ENCODE measurements around the gene CACNB3. TPM values are rescaled to one million over a fixed set of nuclear protein-coding genes. Genes with fewer than 3 reads are reported as not detected.
A peak's percentile ranks its signal among the peaks of the same experiment; 100 is the strongest.

Gene CACNB3
- total RNA-seq (ENCODE audit: low replicate concordance), result 25.0 and 31.3 TPM in 2 replicates

DNA sequence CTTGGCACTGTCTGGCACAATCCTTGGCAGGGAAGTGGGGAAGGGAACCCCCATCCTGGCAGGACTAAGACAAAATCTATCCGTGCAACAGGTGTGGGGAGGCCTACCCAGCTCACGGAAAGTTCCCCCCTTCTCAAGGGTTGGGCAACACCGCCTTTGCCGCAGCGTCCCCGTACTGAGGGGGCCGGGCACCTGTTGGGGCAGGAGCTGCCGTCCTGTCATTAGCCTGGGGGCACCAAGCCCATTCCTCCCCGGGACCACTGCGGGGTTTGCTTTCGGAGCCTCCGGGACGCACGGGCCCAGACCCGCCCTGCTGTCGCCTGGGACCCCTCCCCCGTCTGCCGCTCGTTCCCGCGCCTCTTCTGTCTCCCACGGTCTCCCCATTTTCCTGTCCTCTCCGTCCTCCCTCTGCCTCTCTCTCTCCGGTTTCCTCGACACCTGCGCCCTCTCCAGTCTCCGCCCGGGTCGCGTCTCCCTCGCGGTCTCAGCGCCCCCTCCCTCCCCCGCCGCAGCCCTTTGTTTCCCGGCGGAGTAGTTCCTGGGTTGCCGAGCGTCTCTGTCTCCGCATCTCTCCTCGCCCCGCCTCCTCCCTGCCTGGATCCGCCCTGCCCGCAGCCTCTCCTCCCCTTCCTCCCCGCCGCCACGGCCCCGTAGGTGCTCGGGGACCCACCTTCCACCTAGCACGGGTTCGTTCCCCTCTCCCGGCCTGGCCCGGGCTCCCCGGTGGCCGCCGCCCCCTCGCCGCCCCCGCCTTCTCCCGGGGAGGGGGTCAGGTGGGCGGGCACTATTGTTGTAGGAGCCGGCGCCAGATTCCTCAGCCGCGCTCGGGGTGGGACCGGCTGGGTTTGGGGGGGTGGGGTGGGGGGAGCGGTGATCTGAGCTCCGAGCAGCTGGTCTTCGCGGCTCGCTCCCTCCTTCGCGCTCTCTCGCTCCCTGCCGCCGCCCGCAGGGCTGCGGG, at the start of gene CACNB3:
CACNB3 (plus strand) TSS at position 624 of the 958 bp plus-strand sequence. CDS start 434 bp downstream, outside the sequence.
- Histone ChIP-seq H3F3A (ENCODE audit: low read depth) (peaks cover 45% of the 10 kb centered on the region), H3K27ac (no peak within 1 kb of the TSS), H3K4me3 (peak within 1 kb of the TSS; percentile 87), H3K4me1 (peaks cover 38% of the 10 kb centered on the region), H3K27me3 (peaks cover 20% of the 10 kb centered on the region), H2AFZ (replicated peaks) (peak within 1 kb of the TSS; percentile 88), H3K9me3 (ENCODE audit: low read depth) (no peaks in the 10 kb centered on the region), H3K4me2 (peak within 1 kb of the TSS; percentile 89), H3K79me2 (ENCODE audit: low read depth) (peaks cover 12% of the 10 kb centered on the region), H3K9ac (peak within 1 kb of the TSS; percentile 11), H3K36me3 (no peaks in the 10 kb centered on the region), H4K20me1 (ENCODE audit: low read depth) (peaks cover 21% of the 10 kb centered on the region)
- Mint-ChIP-seq H3K9me3 (no peaks in the 10 kb centered on the region), H3K27me3 (ENCODE audit: insufficient read depth, low read depth) (peaks cover 5% of the 10 kb centered on the region), H3K4me3 (peak within 1 kb of the TSS; percentile 94), H3K27ac (peak within 1 kb of the TSS; percentile 96), H3K4me1 (peaks cover 44% of the 10 kb centered on the region), H3K36me3 (no peaks in the 10 kb centered on the region)
- TF ChIP-seq EZH2 (IDR thresholded peaks at IDR 0.05), result no peak
- no peak for TF ChIP-seq EZH2phosphoT487 (IDR thresholded peaks at IDR 0.05)
- TF ChIP-seq, protein P1, sequence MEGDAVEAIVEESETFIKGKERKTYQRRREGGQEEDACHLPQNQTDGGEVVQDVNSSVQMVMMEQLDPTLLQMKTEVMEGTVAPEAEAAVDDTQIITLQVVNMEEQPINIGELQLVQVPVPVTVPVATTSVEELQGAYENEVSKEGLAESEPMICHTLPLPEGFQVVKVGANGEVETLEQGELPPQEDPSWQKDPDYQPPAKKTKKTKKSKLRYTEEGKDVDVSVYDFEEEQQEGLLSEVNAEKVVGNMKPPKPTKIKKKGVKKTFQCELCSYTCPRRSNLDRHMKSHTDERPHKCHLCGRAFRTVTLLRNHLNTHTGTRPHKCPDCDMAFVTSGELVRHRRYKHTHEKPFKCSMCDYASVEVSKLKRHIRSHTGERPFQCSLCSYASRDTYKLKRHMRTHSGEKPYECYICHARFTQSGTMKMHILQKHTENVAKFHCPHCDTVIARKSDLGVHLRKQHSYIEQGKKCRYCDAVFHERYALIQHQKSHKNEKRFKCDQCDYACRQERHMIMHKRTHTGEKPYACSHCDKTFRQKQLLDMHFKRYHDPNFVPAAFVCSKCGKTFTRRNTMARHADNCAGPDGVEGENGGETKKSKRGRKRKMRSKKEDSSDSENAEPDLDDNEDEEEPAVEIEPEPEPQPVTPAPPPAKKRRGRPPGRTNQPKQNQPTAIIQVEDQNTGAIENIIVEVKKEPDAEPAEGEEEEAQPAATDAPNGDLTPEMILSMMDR (IDR thresholded peaks at IDR 0.05), result no peak
- peak; percentile 92 for DNase-seq (ENCODE audit: low spot score)

DNA sequence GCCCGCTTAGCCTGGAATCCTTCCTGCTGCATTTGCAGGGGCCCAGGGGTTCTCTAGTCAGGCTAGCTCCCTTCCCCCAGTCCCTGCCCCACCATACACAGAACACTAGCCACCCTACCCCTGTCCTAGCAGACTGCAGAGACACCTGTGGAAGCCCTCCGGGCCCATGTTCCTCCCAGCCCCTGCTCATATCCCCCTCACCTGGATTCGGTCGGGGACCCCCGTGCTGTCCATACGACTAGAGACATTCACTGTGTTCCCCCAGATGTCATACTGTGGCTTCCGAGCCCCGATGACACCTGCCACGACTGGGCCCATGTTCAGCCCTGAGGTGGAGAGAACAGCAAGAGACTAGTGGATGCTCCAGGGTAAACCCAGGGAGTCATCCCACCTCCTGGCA, 49.6 kb upstream of the CACNB3 start:
- Histone ChIP-seq H2AFZ (replicated peaks) (no peak overlapping the region), H4K20me1 (ENCODE audit: low read depth) (peaks cover 19% of the 10 kb centered on the region), H3K9me3 (ENCODE audit: low read depth) (no peaks in the 10 kb centered on the region), H3F3A (ENCODE audit: low read depth) (peaks cover 17% of the 10 kb centered on the region), H3K4me2 (peak overlapping the region; percentile 42), H3K4me3 (no peak overlapping the region), H3K36me3 (no peaks in the 10 kb centered on the region), H3K79me2 (ENCODE audit: low read depth) (no peaks in the 10 kb centered on the region), H3K4me1 (peaks cover 17% of the 10 kb centered on the region), H3K27me3 (no peaks in the 10 kb centered on the region), H3K9ac (no peak overlapping the region), H3K27ac (no peak overlapping the region)
- Mint-ChIP-seq H3K9me3 (no peaks in the 10 kb centered on the region), H3K4me3 (no peak overlapping the region), H3K36me3 (peaks cover 42% of the 10 kb centered on the region), H3K27ac (peak overlapping the region; percentile 78), H3K27me3 (ENCODE audit: insufficient read depth, low read depth) (peaks cover 13% of the 10 kb centered on the region), H3K4me1 (peaks cover 18% of the 10 kb centered on the region)
- TF ChIP-seq EZH2 (IDR thresholded peaks at IDR 0.05), result no peak
- TF ChIP-seq, protein P1 (IDR thresholded peaks at IDR 0.05), result no peak
- no peak for TF ChIP-seq EZH2phosphoT487 (IDR thresholded peaks at IDR 0.05)
- DNase-seq (ENCODE audit: low spot score), result no peak

DNA sequence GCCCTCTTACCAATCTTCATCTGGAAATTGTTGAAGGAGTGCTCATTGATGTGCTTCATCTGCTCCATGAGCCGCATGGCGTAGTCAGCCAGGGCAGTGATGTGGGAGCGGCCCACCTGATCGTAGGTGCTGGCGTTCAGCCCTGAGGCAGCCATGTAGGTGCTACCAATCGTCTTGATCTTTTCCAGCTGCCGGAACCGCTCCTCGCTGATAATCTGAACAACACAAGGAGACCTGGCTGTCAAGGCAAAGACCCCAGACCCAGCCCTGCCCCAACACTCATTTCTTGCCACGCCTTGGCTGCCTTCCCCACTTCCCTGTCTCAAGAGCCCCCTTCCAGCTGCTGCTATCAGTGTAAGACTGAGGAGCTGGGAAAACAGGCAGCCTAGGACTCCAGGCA, 47.5 kb upstream of the CACNB3 start:
- Histone ChIP-seq H3K36me3 (no peaks in the 10 kb centered on the region), H4K20me1 (ENCODE audit: low read depth) (peaks cover 19% of the 10 kb centered on the region), H3K27me3 (no peaks in the 10 kb centered on the region), H3K27ac (no peak overlapping the region), H3K4me1 (peaks cover 17% of the 10 kb centered on the region), H3F3A (ENCODE audit: low read depth) (peaks cover 17% of the 10 kb centered on the region), H3K9me3 (ENCODE audit: low read depth) (no peaks in the 10 kb centered on the region), H3K79me2 (ENCODE audit: low read depth) (no peaks in the 10 kb centered on the region), H3K4me3 (no peak overlapping the region), H2AFZ (replicated peaks) (no peak overlapping the region), H3K9ac (no peak overlapping the region), H3K4me2 (no peak overlapping the region)
- H3K27ac Mint-ChIP-seq, result no peak overlapping the region
- H3K9me3 Mint-ChIP-seq, result no peaks in the 10 kb centered on the region
- no peak overlapping the region for H3K4me3 Mint-ChIP-seq
- TF ChIP-seq, protein P1 (IDR thresholded peaks at IDR 0.05), result no peak
- TF ChIP-seq EZH2 (IDR thresholded peaks at IDR 0.05) (no peak), EZH2phosphoT487 (IDR thresholded peaks at IDR 0.05) (no peak)
- H3K4me1 Mint-ChIP-seq, result peaks cover 18% of the 10 kb centered on the region
- H3K36me3 Mint-ChIP-seq, result peaks cover 42% of the 10 kb centered on the region
- peaks cover 11% of the 10 kb centered on the region for H3K27me3 Mint-ChIP-seq (ENCODE audit: insufficient read depth, low read depth)
- DNase-seq (ENCODE audit: low spot score), result no peak

Measured in neural progenitor cell (in vitro differentiated cells).